GM21529 (cell line): ENCODE data around the gene RPS18.

ENCODE experiments used
- ATAC-seq: cut with Tn5 transposase; IDR thresholded peaks from one replicate; pipeline ENCODE4 v1.9.1; 2021; ENCODE audit not compliant: unreplicated experiment

The RPS18 gene

DNA sequence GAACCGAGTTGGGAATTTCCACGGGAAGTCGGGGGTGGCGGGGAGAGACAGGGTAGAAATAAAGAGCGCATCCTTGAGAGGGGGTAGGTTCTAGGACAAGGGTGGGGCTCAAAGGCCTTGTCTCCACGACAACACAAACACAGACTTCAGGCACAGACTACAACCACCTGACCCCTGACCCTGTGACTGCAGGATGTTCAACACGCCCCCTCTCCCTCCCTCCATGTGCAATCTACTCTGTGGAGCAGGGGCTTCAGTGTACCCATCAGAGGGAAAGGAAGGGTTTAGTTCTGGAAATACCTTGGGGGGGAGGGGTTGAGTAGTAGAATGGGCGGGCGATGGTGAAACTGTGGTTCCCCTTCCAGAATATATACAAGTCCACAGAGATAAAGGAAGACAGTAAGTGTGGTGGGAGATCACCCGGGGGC, 42.7 kb downstream of the RPS18 start:
- no peak for ATAC-seq

DNA sequence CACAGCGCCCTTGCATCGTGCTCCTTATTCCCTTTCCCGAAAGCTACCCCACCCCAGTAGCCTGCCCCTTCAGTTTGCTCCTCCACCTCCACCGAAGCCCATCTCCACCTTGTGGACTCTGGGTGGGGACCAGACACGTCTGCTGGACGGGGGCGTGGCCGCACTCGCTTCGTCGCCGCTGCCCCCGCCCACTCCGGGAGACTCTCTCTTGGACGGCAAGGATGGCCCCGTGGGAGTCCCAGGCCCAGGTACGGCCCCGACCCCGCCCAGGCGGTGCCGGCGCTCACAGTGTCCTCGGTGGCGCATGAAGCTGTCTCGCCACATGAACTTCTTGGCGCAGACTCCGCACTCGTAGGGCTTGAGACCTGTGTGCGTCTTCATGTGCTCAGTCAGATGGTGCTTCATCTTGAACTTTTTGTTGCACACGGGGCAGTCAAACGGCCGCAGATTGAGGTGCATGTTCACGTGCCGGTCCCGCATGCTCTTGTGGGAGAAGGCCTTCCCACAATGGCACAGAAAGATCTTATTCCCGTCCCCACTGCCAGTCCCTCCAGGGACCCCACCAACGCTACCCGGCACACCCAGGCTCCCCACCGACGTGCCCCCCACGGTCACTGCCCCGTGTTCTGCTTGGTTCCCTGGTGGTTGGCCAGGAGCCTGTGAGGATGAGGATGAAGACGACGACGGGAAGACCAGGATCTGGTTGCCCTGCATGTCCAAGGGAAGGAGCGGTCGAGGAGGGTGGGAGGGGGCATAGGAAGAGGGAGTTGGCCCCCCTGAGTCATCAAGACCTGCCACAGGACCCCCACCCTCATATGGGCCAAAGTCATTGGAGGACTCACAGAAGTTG, 43.3 kb downstream of the RPS18 start:
- ATAC-seq = no peak

GRCh38 chr6:33315793-33316602, 44.1 kb downstream of the RPS18 start:
- no peak for ATAC-seq

DNA sequence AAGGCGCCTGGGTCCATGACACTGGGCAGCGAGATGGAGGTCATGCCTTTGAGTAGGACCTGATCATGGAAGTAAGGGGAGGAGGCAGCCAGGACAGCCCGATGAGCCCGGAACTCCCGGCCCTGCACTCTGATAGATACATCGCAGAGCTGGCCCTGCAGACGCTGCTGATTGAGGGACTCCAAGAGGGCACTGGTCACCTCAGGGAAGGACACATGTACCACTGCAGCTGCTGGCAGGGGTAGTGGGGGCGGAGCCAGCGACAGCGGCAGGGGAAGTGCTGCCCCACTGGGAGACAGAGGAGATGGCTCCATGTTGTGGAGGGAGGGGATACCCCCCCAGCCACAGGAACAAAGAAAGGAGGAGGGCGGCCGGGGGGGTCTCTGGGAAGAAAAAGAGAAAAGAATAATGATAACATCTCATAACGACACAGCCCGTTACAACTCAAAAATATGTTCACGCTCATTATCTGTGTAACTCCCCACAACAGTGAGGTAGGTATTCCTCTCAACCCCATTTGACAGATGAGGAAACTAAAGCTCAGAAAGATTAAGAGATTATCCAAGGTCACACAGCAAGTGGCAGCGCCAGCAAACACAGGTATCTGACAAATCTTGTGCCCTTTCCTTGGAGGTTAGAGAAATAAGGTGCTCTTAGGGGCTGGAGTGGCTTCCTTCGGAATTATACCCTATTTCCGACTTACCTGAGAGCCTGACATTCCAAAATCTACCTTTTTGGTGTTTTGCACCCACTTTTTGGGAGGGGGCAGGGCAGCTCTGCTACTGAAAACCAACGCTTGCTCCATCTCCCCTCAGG, 44.9 kb downstream of the RPS18 start:
- no peak for ATAC-seq

DNA sequence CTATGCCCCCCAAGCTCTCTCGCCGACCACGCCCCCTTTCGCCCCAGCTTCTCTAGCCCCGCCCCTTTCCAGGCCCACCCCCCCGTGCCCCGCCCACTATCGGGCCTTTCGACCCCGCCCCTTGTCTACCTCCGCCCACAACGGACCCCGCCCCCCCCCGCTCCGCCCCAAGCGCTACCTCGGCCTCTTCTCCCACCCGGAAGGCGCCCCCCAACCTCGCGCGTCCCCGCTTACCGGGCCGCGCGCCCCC, 45.5 kb downstream of the RPS18 start:
- no peak for ATAC-seq

GRCh38 chr6:33317669-33318425, 46.0 kb downstream of the RPS18 start, which contains the start of gene ZBTB22:
Gene ZBTB22 (minus strand): TSS chr6:33317744. CDS start chr6:33316916, 828 bp downstream.
- peak; percentile 46 for ATAC-seq

GRCh38 chr6:33318426-33319073, 46.7 kb downstream of the RPS18 start:
- no peak for ATAC-seq

- no peak for ATAC-seq
These were observed 48.1 kb downstream of the RPS18 start for GRCh38 chr6:33319939-33320314.

DNA sequence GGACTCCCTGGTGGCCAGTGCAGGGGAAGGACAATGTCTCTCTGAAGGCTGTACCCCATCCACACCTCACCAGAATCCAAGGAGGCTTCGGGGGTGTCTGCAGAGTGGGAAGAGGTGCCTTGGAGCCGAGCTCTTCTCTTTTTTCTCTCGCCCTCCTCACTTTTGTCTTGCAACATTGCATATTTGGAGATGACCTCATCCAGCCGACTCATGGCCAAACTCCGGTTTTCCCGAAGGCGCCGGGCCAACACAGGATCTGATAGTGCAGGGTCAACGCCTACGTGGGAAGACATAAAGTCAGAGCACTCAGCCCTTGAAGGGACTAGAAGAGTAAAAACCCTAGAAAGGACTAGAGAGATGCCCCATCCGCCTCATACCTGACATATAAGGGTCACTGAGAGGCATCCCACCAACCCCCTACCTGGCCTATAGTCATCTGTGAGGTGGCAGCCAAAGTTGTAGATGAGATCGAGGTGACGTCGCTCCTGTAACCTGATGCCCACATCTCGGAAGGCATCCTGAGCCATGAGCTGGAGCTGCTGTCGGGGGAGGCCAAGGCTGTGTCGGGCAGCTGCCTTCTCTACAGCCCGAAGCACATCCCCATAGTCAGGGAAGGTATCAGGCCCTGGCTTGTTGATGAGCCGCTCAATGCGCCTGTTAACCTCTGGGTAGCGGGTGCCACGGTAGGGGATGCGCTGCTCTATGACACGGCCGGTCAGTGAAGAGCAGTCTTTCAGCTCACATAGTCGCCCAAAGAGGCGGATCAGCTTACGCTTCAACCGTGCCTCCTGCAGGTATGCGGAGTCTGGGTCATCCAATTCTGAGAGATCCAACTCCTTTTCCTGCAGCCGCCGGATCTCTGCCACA, 48.7 kb downstream of the RPS18 start:
- ATAC-seq = no peak

DNA sequence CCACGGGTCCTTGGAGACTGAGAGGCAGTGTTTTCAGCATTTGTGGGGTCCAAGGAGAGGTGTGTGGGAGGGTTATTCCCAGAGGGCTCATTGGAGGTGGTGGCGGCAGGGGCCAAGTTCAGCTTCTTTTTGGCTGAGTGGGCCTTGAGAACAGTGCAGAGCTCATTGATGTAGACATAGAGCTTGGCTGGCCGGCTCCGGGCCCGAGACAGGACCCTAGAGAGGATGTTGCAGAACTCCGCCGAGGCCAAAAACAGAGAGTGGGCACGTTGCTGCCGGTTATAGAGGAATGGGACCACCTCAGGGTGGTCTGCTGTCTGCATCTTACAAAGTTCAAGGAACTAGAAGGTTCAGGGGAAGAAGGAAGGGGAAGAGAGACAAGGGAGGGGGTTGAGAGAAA, 49.4 kb downstream of the RPS18 start:
- ATAC-seq = no peak

DNA sequence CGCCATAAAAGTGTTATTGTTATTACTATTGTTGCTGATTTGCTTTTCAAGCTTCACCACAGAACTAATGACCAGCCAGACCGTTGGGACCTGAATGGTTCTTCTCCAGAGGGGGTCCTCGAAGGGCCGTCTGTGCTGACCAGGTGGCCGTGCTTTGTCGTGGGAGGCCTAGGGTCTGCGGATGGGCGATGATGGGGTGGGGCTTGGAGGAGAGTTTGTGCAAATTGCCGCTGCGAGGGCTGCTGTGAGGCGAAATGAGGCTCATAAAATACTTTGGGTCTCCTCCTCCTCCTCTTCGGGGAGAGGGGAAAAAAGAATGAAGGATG, 51.7 kb downstream of the RPS18 start:
- ATAC-seq = peak; percentile 10

DNA sequence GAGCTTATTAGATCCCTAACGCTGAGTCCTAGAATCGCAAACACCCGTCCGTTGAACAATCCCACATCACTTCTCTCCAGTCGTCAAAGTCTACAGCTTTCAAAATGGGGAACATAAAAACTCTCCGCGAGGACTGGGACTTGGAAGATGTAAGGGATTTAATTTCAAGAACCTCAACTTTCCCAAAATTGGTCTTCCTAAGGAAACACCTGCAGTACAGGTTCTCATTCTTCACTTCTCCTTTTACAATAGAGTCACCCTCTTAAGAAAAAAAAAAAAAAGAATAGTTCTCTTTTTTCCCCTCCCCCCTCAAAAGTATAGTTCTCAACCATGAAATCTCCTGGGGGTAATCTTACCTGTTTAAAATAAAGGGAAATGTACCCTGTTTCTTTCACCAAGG, 52.2 kb downstream of the RPS18 start:
- no peak for ATAC-seq
